Esophagus muscularis mucosa (tissue), 4 donors: ENCODE results near the gene ADH1B.

Experiments
- EP300 ChIP-seq: sonication (generic); formaldehyde crosslinking; IDR thresholded peaks from one replicate; pipeline ENCODE4 v1.6.1; 2017; ENCODE audit warnings: antibody characterized with exemption
- POLR2A ChIP-seq: fragments of 450-650 bp; IDR thresholded peaks from one replicate; pipeline ENCODE4 v1.6.1; 2017; ENCODE audit warnings: antibody characterized with exemption, moderate library complexity, mild to moderate bottlenecking, low read depth
- TF ChIP-seq, protein P1 (sequence below), 3 experiments: fragments of 200-600 bp in 2 of 3; fragments of 450-650 bp in 1 of 3; sonication (generic) in 2 of 3; IDR thresholded peaks; one replicate each; pipeline ENCODE4 v1.5.1; 2017 to 2019; ENCODE audit warnings: antibody characterized with exemption in 3 of 3, mild to moderate bottlenecking in 2 of 3, moderate library complexity in 1 of 3

DNA sequence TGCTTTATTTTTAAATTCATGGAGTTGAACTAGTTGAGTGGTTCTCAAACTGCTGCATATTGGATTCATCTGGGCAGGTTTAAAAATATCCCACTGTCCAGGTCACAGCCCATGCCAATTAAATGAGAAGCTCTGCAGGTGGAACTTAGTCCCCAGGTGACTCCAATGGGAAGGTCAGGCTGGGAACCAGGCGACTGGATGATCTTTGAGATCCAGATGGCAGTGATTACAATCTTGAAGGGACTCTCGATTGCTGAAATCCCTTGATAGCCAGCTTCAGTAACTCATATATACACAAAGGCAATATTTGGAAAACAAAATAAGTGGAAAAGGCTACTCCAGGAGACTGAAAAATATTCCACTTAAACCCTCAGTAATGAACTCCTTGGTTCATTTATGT, 38.5 kb downstream of the ADH1B start:
- TF ChIP-seq, protein P1, sequence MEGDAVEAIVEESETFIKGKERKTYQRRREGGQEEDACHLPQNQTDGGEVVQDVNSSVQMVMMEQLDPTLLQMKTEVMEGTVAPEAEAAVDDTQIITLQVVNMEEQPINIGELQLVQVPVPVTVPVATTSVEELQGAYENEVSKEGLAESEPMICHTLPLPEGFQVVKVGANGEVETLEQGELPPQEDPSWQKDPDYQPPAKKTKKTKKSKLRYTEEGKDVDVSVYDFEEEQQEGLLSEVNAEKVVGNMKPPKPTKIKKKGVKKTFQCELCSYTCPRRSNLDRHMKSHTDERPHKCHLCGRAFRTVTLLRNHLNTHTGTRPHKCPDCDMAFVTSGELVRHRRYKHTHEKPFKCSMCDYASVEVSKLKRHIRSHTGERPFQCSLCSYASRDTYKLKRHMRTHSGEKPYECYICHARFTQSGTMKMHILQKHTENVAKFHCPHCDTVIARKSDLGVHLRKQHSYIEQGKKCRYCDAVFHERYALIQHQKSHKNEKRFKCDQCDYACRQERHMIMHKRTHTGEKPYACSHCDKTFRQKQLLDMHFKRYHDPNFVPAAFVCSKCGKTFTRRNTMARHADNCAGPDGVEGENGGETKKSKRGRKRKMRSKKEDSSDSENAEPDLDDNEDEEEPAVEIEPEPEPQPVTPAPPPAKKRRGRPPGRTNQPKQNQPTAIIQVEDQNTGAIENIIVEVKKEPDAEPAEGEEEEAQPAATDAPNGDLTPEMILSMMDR (IDR thresholded peaks at IDR 0.05) = no peak
- no peak for TF ChIP-seq POLR2A
- no peak for TF ChIP-seq EP300
